B cell (primary cell): ENCODE data around the gene TNFSF8. TPM values are rescaled to one million over a fixed set of nuclear protein-coding genes. Genes with fewer than 3 reads are reported as not detected.

ENCODE experiments used
- ATAC-seq: fragments of 200-7000 bp; cut with Tn5 transposase; one replicate; pipeline ENCODE4 v1.10.0; 2021; ENCODE audit warnings: low read depth, mild to moderate bottlenecking, moderate number of reproducible peaks, moderate library complexity
- CTCF ChIA-PET: fragments of 350-600 bp; sonication (Branson Sonifier 250); formaldehyde crosslinking; loops from one replicate; lab custom pipeline; 2021; ENCODE audit warnings: antibody characterized with exemption, inconsistent platforms; lab: Charles Lee
- POLR2A ChIA-PET: fragments of 350-600 bp; sonication (Branson Sonifier 250); formaldehyde crosslinking; loops from one replicate; lab custom pipeline; 2021; ENCODE audit warnings: antibody characterized with exemption; lab: Charles Lee
- DNase-seq: peaks from one replicate; pipeline ENCODE4 v3.0.0; 2013
- H2AFZ ChIP-seq: 2 replicates; pipeline ENCODE4 v1.6.1; 2012; ENCODE audit warnings: mild to moderate bottlenecking, low read depth, low read length; ENCODE audit not compliant: insufficient read depth, poor library complexity, severe bottlenecking
- H3K27ac ChIP-seq, 2 donors: 1 replicate in 1 of 2; 2 replicates in 1 of 2; pipeline ENCODE4 v1.5.1; 2012 to 2013; ENCODE audit warnings: low read length in 2 of 2, mild to moderate bottlenecking in 2 of 2, moderate library complexity in 1 of 2
- H3K27me3 ChIP-seq, 4 experiments: fragments of 200-600 bp in 1 of 4; sonication (generic) in 1 of 4; replicated peaks in 1 of 4; 1 replicate in 2 of 4; 2 replicates in 2 of 4; pipeline versions ENCODE4 v1.6.1 to v1.7.0; 2013 to 2016; ENCODE audit warnings: low read length in 3 of 4, mild to moderate bottlenecking in 2 of 4, mixed read lengths in 1 of 4, moderate library complexity in 1 of 4; ENCODE audit not compliant: insufficient read depth in 4 of 4, control insufficient read depth in 3 of 4; ENCODE audit errors: control extremely low read depth in 1 of 4
- H3K36me3 ChIP-seq, 2 experiments: replicated peaks in 1 of 2; 1 replicate in 1 of 2; 2 replicates in 1 of 2; pipeline versions ENCODE4 v1.6.1 to v1.7.1; 2013; ENCODE audit warnings: low read length in 1 of 2; ENCODE audit not compliant: insufficient read depth in 2 of 2, control insufficient read depth in 1 of 2; ENCODE audit errors: control extremely low read depth in 1 of 2, extremely low read depth in 1 of 2
- H3K4me1 ChIP-seq, 2 donors: fragments of 200-600 bp in 1 of 2; sonication (generic) in 1 of 2; 1 replicate in 1 of 2; 2 replicates in 1 of 2; pipeline versions ENCODE4 v1.5.1 to v1.6.1; 2013 to 2017; ENCODE audit warnings: low read length in 2 of 2; ENCODE audit not compliant: control insufficient read depth in 2 of 2, insufficient read depth in 2 of 2
- H3K4me2 ChIP-seq: replicated peaks from 2 replicates; pipeline ENCODE3; 2012; ENCODE audit warnings: mild to moderate bottlenecking, low read depth, low read length; ENCODE audit not compliant: poor library complexity, severe bottlenecking
- H3K4me3 ChIP-seq, 5 experiments: fragments of 200-600 bp in 1 of 5; sonication (generic) in 1 of 5; 1 replicate in 3 of 5; 2 replicates in 2 of 5; pipeline versions ENCODE4 v1.5.1 to v1.7.0; 2011 to 2016; ENCODE audit warnings: low read length in 4 of 5, mild to moderate bottlenecking in 4 of 5, low read depth in 2 of 5, control low read depth in 1 of 5, moderate library complexity in 1 of 5; ENCODE audit not compliant: insufficient read depth in 1 of 5; ENCODE audit errors: control extremely low read depth in 1 of 5, extremely low read depth in 1 of 5
- H3K79me2 ChIP-seq: fragments of 200-600 bp; sonication (generic); one replicate; pipeline ENCODE4 v1.6.0; 2016; ENCODE audit warnings: low read length; ENCODE audit not compliant: control insufficient read depth, insufficient read depth
- H3K9ac ChIP-seq: fragments of 200-600 bp; sonication (generic); 2 replicates; pipeline ENCODE4 v1.6.1; 2017; ENCODE audit warnings: mild to moderate bottlenecking, low read length, moderate library complexity
- H3K9me3 ChIP-seq, 3 donors: one replicate each; pipeline versions ENCODE4 v1.6.1 to v1.7.1; 2013; ENCODE audit warnings: low read length in 2 of 3; ENCODE audit not compliant: control insufficient read depth in 2 of 3, insufficient read depth in 1 of 3; ENCODE audit errors: control extremely low read depth in 1 of 3
- H4K20me1 ChIP-seq: 2 replicates; pipeline ENCODE4 v1.6.0; 2012; ENCODE audit warnings: mild to moderate bottlenecking, low read length; ENCODE audit not compliant: insufficient read depth, control insufficient read depth, poor library complexity, severe bottlenecking
- H3K27ac Mint-ChIP-seq: one replicate; pipeline ENCODE4 v1.8.0; 2021; ENCODE audit warnings: mixed read lengths
- H3K27me3 Mint-ChIP-seq: one replicate; pipeline ENCODE4 v1.8.0; 2021; ENCODE audit warnings: mixed read lengths
- H3K4me1 Mint-ChIP-seq: one replicate; pipeline ENCODE4 v1.8.0; 2021; ENCODE audit warnings: mixed read lengths
- H3K4me3 Mint-ChIP-seq: one replicate; pipeline ENCODE4 v1.8.0; 2021; ENCODE audit warnings: mixed read lengths
- H3K9me3 Mint-ChIP-seq: one replicate; pipeline ENCODE4 v1.8.0; 2022; ENCODE audit warnings: mixed read lengths; ENCODE audit not compliant: insufficient read depth
- CTCF ChIP-seq: fragments of 200-600 bp; IDR thresholded peaks from one replicate; pipeline ENCODE4 v1.8.0; 2022; ENCODE audit warnings: antibody characterized with exemption, mild to moderate bottlenecking
- EZH2 ChIP-seq: IDR thresholded peaks from 2 replicates; pipeline ENCODE4 v1.6.1; 2012; ENCODE audit warnings: borderline replicate concordance, low read depth, mild to moderate bottlenecking, moderate library complexity, low read length; ENCODE audit not compliant: insufficient read depth, poor library complexity, severe bottlenecking
- WGBS: methylation state at CpG from one replicate; pipeline ENCODE4 v1.1.5; 2013; ENCODE audit warnings: missing lambda C conversion rate; ENCODE audit not compliant: insufficient coverage; 5-methylcytosine and 5-hydroxymethylcytosine counted together
- intact Hi-C: fragments of 100-400 bp; cut with micrococcal nuclease; formaldehyde crosslinking; loops from one replicate; pipeline ENCODE4 v1.10.0; 2022
- polyA plus RNA-seq: library from polyadenylated mRNA; depleted of rRNA; stranded (reverse); fragments of >200 nt; gene quantifications from 2 replicates; pipeline ENCODE4 v1.2.3, GENCODE V29; 2012
- total RNA-seq, 2 donors: library from RNA; stranded (reverse); fragments of 120-200 nt in 1 of 2; gene quantifications; 1 replicate in 1 of 2; 2 replicates in 1 of 2; pipeline versions ENCODE4 v1.2.3 to v1.2.4, GENCODE V29; 2013 to 2022

TNFSF8 gene
- total and polyA plus RNA-seq, 2 donors (not counting 1 experiment from before 2014, with no cell fraction given) = 1.6 to 2.6 TPM

- 14% methylated on average over 1 of the region's 2 CpGs for whole genome bisulfite sequencing
- H3K27me3 ChIP-seq = no peaks in the 10 kb centered on the region
- H3K9me3 ChIP-seq = no peaks in the 10 kb centered on the region
- H3K4me1 ChIP-seq = no peaks in the 10 kb centered on the region
- ChIA-PET POLR2A (no interaction called here), CTCF (no interaction called here)
- no peak overlapping the region for H3K4me3 Mint-ChIP-seq
- intact Hi-C loops = no loop called here
- TF ChIP-seq CTCF (no peak), EZH2 (no peak)
- no peak overlapping the region for H3K27ac ChIP-seq
- no peak overlapping the region for H2AFZ ChIP-seq
- H3K4me3 ChIP-seq = no peak overlapping the region
- H3K27me3 Mint-ChIP-seq = peaks cover 7% of the 10 kb centered on the region
- H3K9ac ChIP-seq = no peak overlapping the region
- no peak overlapping the region for H3K4me2 ChIP-seq
- DNase-seq (no peak), ATAC-seq (no peak)
- H3K36me3 ChIP-seq = no peaks in the 10 kb centered on the region
- H3K27ac Mint-ChIP-seq = no peak overlapping the region
- H3K79me2 ChIP-seq = no peaks in the 10 kb centered on the region
- H3K9me3 Mint-ChIP-seq = no peaks in the 10 kb centered on the region
- H4K20me1 ChIP-seq = no peaks in the 10 kb centered on the region
- H3K4me1 Mint-ChIP-seq = no peaks in the 10 kb centered on the region
Measured at GRCh38 chr9:114973216-114973615, 42.8 kb upstream of the TNFSF8 start.

- ChIA-PET POLR2A (no interaction called here), CTCF (no interaction called here)
- H3K27me3 Mint-ChIP-seq = peaks cover 7% of the 10 kb centered on the region
Measured at GRCh38 chr9:114972510-114973136, 42.2 kb upstream of the TNFSF8 start.

More at GRCh38 chr9:114972510-114973136, 42.2 kb upstream of the TNFSF8 start:
- ATAC-seq (no peak), DNase-seq (no peak)
- H3K4me2 ChIP-seq = no peak overlapping the region
- no peaks in the 10 kb centered on the region for H3K9me3 ChIP-seq
- H3K9ac ChIP-seq = no peak overlapping the region
- H3K4me1 ChIP-seq = no peaks in the 10 kb centered on the region
- H3K4me3 ChIP-seq = no peak overlapping the region
- intact Hi-C loops = no loop called here
- no peaks in the 10 kb centered on the region for H3K27me3 ChIP-seq
- TF ChIP-seq EZH2 (no peak), CTCF (no peak)
- H3K79me2 ChIP-seq = no peaks in the 10 kb centered on the region
- WGBS = 100% methylated on average over 1 of the region's 3 CpGs
- H3K36me3 ChIP-seq = no peaks in the 10 kb centered on the region
- Mint-ChIP-seq H3K9me3 (no peaks in the 10 kb centered on the region), H3K27ac (no peak overlapping the region), H3K4me3 (no peak overlapping the region), H3K4me1 (no peaks in the 10 kb centered on the region)
- H3K27ac ChIP-seq = no peak overlapping the region
- H2AFZ ChIP-seq = no peak overlapping the region
- H4K20me1 ChIP-seq = no peaks in the 10 kb centered on the region
